Hematopoietic multipotent progenitor cell treated with erythropoietin and hydrocortisone succinate and interleukin-3 and kit ligand, for 15 days (in vitro differentiated cells): ENCODE results near the gene SSUH2.

ENCODE experiments used
- DNase-seq: peaks from one replicate; pipeline ENCODE4 v3.0.0-alpha.2; 2015; ENCODE audit warnings: low spot score

The SSUH2 gene

DNA sequence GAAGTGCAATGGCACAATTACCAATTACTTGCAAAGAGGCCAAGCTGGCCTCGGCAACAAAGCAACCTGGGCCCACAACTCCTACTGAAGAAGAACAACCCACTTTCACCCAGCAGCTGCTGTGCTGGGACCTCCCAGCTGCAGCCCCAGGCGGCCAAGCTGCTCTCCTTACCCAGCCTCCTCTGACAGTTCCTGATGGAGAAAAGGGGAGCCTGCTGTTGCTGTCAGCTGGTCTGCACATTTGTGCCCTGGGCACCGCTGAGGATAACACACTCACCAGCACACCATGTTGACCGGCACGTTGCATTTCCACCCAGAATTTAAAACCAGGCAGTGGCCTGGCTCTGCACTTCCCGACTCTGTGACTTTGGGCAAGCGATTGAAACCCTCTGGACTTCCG, 33.6 kb downstream of the SSUH2 start:
- DNase-seq: no peak

DNA sequence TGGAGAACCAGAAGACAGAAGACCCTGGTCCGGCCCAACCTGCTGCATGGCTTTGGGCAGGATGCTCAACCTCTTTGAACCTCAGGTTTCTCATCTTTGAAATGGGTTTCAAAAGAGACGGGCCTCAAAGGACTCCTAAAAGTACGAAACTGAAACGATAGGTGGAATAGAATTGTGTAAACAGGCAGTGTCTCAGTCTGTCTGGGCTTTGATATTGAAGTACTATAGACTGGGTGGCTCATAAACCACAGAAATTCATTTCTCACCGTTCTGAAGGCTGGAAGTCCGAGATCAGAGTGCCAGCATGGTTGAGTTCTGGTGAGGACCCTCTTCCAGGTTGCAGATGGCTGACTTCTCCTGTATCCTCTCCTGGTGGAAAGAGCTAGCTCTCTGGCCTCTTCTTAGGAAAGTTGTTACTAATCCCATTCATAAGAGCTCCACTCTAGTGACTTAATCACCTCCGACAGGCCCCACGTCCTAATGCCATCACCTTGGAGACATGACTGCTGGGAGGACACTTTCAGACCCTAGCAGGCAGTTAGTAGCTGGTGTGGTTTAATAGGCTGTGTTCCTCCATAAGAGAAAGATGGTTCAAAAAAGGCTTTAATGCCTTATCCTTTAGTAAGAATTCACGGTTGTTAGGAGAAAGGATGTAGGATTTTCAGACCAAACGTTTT, 35.7 kb downstream of the SSUH2 start:
- no peak for DNase-seq

DNA sequence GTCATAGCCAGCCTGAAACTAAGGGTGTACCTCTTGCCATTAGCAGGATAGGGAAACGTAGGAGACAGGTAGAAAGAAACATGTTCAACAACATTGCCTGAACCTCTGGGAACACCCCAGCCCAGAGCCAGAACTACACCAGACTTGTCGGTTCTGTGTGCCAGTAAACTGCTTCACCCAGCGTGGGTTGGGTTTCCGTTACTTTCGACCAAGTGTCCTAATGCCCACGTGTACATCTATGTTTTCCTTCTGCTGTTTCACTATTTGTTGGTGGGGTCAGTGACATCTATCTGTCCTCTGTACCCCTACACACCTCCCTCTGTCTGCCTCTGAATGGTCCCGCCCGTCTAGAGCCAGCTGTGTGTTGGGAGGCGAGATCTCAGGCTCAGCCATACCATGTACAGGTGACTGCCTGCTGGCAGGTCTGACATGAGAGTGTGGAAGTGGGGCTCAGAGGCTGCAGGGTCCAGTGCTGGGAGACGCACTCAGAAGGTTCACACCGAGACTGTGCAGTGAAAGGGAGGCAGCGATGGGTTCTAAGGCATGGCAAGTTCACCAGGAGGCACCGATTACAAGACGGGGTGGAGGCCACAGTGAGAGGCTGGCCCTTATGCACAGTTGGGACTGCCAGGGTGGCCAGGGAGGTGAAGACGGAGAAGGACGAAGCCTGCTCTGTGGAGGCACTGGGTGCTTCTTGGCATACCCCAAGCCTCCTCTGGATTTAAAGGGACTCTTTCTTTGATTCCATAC, 36.4 kb downstream of the SSUH2 start:
- no peak for DNase-seq

DNA sequence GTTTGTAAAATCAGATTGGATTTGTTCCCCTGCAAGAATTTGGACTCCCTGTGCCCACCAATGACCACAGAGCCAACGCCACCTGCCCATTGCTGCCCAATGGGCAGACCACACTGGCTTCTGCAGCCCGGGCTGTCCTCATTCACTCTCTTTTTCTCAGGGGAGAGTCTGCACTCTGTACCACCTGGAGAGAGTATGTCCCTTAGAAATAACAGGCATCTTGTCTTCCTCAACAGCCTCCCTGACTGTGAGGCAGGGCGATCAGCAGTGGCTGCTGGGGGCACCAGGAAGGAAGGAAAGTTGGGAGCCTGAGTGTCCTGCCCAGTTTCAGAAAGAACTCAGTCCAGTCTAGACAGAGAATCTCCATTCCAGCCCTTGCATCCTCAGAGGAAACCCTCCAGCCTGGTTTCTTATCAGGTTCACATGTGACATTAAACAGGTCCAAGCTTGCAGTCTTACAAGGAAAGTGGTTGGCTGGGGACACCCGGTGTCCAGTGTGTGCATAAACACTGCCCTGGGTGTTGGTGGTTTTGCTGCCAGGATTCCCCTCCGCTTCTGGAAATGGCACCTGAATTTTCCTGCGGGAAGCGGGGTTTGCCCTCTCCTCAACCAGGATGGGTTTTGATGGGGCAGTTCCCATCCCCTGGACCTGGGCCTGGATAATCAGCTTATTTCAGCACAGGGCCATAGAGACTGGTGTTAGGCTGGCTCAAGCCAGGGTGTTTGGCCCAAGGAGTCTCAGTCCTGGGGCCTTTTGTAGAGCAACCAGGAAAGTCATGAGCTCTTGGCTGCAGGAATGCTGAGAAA, 37.2 kb downstream of the SSUH2 start:
- DNase-seq: no peak

DNA sequence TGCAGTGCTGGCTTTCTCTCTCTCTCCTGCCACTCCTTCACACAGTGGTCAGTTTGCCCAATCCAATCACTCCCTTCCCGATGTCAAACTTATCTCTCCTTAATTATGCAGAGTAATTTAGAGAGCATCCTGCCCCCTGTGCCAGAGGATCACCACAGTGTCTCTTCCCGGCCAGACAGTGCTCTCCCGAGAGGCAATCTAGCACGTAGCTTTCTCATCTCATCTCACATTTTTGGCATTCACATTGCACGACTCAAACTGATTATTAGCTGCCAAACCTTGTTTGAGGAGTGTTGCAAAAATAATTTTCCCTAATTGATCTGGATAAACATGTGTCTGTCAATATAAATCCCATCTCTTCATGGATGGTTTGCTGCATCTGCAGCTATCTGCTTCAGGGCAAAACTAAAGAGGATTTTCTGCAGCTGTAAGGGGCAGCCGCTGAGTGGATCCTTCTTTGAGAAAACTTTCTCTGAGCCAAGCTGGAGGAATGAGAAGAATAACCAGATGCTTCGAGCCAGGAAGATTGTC, 37.8 kb downstream of the SSUH2 start:
- DNase-seq: no peak

DNA sequence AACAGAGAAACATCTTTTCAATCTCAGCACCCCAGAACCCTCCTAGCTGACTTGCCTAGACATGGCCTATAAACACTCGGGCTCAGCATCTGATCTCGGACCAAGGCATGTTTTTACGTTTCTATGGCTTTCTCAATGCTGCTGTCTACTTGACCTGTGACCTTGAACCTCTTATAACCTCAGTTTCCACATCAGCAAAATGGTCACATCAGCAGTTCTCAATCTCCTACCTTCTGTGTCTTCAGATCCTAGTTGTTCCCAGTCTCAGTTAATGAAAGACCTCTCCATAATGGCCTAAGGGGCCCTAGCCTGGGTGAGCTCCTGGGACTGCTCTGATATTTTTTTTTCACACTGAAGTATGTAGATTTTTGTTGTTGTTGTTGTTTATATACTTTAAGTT, 39.6 kb downstream of the SSUH2 start:
- no peak for DNase-seq

DNA sequence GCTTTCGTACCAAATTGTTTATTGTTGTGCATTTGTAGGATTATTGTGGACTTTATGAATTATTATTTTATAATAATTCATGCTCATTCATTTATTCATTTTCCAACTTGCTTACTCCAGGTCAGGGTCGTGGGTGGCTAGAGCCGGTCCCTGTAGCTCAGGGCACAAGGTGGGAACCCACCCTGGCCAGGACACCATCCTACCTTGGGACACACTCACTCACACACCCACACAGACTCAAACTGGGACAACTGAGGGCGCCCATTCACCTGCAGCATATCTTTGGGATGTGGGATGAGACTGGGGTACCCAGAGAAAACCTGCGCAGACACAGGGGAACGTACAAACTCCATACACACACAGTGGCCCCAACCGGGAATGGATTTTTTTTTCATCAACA, 40.6 kb downstream of the SSUH2 start:
- no peak for DNase-seq

DNA sequence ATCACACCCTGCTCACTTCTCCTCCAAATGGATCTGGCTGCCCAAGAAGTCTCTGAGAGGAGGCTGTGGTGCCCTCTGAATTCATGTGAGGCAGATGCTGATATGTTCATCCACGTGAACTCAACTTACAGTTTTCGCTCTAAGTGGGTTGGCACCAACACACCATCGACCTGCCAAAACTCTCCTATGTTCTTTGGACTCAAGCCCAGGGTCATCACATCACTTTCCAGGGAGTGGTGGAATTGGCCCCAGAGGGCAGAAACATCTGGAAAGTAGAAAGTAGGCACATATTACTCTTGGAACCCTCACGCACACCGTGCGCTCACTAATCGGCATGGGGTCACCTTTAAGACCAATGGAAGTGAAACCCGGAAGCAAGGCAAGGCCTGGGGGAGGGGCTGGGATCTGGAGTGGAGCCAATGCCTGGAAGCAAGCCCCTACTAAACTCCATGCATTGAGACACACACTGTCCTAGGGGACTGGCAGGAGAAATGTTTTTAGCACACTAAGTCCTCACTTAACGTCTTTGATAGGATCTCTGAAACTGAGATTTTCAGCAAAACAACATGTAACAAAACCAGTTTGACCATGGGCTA, 41.4 kb downstream of the SSUH2 start:
- no peak for DNase-seq

DNA sequence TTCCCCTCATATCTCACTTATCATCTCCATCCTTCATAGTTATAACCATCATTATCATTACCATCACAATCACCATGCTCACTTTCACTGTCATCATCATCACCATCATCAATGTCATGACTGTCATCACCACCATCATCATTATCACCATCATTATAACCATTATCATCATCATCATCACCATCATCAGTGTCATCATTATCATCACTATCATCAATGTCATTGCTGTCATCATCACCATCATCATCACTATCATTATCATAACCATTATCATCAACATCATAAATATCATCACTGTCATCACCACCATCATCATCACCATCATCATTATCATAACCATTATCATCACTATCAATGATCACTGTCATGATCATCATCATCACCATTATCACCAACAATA, 44.1 kb downstream of the SSUH2 start:
- DNase-seq: no peak

DNA sequence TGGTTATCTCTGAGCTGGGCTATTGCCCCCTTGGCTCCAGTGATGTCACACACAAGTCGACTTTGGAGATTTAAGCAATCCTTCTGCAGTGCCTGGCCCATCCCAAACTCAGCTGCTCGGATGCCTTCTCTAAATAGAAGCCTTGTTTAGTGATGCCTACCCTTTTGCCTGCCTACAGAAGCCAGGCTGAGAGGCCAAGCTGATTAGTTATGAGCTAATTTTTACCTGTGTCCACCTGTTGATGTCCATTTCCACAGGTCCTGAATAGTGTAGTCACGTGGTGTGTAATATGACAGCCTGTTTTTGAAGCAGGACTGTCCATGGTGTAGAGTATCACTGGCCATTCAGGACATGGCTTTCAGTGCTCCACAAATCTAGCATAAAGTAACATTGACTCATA, 45.5 kb downstream of the SSUH2 start:
- DNase-seq: no peak

DNA sequence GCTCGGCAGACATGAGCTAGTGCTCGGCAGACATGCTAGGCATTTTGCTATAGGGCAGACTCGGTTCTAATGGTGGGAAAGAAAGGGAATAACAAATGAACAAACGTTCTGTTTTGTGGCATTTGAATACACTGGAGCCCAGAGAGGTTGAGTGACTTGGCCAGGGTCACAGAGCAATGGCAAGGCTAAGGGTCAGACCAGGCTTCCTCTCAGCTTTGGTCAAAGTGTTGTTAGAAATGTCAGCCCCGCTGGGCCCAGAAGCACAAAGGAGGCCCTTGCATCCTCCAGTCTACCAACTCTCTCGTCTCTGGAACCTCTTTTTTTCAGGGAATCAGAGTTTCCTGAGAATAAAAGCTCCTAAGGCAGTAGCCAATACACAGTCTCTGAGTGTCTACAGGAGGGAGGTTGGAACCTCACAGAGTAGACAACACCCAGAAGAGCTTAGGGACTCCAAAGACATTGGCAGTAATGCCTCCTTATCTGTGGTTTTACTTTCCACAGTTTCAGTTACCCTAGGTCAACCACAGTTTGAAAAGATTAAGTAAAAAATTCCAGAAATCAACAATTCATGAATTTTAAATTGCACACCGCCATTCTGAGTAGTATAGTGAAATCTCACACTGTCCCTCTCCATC, 47.3 kb downstream of the SSUH2 start:
- DNase-seq: no peak

DNA sequence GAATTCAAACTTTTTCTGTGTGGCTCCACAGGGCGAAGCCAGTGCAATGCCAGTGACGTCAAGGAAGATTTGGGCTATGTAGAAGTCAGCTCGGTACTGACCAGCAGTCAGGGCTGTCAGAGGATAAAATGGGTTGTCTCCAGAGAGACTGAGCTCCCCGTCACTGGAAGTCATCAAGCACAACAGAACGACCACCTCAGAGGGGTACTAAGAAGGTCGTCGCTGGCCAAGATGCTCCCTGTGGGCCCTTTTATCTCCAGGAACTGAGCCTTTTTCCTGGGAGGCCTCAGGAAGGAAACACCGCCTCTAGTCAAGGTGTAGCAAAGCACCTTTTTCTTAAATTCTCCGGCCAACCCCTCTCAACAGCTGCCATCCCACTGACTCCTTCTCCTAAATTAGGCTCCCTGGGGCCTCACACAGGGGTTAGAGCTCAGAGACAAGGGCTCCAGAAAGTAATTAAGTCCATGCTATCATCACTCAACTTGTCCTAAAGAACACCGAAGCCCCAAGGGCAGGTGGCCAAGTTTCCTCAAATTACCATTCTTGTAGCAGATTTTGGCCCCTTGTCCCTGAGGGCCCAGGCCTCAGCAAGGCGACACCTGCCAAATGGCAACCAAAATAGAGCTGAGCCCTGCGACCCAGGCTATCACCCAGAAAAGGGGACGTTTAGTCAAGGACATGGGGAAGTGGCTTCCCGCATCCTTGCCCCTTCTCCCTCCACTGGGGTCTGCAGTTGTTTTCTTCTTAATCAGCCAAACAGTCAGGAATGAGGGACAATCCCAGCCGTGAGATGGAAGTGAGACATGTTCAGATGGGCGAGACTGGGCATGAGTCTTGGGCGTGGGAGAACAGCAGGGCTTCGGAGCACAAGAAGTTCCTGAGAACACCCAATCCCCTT, 48.0 kb downstream of the SSUH2 start:
- DNase-seq: no peak

DNA sequence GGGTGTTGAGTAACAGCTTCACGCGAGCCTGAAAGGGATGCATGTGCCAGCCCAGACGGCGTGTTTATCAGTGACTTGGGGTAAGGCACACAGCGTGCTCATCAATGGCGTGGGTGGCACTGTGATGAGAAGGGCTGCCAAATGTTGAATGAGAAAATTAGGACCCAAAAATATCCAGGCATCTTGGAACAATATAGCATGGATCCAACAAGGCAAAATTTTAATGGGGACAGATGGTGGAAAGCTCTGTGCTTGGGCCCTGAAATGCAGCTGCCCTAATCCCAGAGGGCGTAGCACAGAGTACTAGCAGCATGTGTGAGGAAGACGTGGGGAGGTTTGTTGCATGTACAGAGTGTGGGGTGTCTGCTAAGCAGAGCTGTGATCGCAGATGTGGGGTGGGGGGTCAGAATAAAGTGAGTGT, 48.9 kb downstream of the SSUH2 start:
- DNase-seq: no peak

DNA sequence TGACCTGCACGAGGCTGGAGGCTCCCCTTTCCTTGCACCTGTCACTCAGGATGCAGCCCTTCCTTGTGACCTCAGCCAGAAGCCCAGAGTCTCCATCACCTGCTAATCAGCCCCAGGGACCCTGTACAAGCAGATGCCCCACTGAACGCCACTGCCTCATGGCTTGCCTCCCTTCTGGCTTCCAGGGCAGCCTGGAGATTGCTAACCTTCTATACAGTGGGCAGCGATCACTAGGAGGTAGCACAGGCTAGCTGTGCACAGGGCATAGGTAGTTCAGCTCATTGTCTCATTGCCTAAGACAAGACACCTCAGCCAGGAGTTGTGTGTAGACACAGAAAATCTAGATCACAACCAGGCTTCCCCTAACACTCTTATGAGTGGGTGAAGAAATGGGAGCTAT, 49.3 kb downstream of the SSUH2 start:
- no peak for DNase-seq

DNA sequence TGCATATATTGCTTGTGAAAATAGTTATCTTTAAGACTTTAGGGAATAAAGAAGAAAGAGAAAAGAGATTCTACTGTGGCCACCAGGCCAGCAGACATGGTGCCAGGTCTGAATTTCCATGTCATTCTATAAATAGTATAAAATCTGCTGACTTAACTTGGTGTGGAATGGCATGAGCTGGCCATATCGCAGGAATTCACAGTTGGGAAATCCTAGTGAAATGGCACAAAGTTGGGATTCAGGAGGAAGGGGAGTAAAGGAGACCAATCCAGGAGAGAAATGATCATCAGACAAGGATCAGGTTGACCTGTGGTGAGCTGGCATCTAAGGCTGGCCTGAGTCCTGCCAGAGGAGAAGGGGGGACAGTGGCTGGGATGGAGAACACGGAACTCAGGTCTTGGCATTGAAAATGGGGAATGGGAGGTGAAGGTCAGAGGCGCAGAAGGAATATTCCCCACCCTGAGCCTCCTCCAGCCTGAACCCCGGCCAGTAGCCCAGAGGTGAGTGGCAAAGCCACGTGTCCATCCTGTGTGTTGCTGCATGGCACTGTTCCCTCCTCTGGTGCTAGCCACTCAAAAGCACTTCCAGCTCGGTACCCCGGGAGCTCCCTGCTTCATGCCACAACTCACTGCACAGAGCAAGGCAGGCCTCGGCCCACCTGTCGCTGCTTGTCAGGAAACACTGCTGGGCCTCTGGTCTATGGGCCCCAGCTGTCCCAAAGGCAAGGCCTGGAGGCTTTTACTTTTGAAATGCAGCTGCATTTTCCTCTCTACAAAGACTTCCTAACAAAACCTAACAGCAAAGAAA, 51.4 kb downstream of the SSUH2 start:
- no peak for DNase-seq

DNA sequence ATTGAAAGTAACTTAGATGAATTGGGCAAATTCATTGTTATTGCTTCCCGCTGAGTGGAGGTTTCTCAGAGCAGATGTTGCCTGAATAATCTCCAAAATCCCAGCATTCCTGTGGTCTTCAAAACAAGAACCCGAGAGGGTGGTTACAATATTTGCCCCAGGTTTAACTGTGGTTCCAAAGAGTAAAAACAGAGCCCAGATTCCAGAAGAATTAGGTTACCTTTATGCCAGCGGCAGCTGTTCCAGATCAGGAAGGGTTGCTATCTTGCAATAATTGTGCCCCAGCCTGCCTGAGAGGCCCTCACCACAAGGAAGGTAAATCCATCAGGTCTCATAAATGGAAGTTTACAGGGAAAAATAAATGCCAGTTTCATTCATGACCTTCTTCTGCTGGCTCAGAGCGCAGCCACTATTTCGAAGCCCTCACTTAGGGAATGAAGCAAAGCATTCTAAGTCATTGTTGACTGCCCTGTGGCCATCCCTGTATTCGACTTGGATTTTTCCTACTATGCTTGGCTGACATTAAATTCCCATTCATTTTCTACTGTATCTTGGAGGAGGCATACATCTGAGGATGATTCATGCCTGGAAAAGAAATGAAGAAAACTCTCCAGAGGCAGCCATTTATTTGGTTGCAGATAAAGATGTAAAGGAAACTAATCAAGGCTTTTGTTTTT, 54.6 kb downstream of the SSUH2 start:
- DNase-seq: no peak

DNA sequence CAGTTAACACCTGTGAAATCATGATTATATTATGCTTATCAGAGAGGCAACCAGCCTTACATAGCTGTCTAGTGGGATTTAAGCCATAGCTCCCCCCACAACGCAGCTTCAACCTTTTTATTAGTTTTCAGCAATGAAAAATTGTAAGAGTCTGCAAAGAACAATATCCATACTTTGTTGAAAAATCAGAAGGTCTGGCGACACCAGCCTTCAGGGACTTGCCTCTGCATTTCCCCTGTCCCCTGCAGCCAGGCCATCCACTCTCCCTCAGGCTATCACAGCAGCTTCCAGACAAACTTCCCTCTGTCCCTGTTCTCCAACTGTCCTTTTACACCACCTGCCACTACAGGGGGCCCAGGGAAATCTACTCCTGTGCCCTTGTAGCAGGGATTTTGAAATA, 59.9 kb downstream of the SSUH2 start:
- no peak for DNase-seq

DNA sequence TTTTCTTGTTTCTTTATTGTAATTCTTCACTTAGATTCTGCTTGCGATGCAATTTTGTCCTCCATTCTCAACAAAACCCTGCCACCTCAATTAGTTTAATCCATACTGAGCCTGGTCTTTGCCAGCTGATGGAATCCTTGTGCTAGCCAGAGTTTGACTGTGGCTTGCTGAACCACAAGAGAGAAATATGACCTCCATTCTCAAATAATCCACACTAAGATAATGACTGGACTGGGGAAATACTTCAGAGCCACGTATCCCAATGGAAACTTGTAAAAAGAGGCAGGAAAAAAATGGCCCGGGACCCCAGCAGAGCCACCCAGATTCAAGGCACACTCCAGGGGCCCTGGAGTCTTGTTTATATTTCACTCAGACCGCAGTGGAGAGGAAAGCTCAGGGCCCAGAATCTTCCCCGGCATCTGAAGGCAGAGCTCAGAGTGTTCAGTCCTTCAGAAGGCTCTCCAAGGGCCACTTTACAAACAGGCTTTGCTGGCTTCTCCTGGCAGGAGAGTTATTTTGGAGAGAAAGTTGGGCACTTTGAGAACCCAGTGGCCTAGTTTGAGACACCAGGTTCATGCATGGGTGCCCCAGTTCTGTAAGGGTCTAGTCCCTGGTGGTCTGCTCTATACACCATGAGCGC, 62.7 kb downstream of the SSUH2 start:
- DNase-seq: no peak

DNA sequence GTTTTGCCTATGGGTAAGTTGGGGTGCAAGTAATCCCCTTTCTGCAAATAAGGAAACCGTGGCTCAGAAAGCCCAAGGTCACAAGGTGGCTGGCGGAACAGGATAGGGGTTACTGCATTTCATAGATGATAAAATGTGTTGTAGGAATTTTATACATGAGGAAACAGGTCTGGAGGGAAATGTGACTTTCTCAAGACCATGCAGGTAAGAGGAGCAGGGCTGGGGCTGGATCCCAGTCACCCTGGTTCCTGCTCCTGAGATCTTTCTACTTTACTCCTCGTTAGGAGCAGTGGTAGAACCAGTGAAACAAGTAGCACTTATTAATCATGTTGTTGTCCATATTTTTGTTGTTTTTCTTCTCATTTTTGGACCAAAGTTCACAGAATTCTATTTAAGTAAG, 63.2 kb downstream of the SSUH2 start:
- DNase-seq: no peak
